EL (cell line): ENCODE measurements around the gene GPR151.

Experiments used
- DNase-seq: peaks from one replicate; pipeline ENCODE4 v3.0.0-alpha.2; 2016

Gene GPR151

DNA sequence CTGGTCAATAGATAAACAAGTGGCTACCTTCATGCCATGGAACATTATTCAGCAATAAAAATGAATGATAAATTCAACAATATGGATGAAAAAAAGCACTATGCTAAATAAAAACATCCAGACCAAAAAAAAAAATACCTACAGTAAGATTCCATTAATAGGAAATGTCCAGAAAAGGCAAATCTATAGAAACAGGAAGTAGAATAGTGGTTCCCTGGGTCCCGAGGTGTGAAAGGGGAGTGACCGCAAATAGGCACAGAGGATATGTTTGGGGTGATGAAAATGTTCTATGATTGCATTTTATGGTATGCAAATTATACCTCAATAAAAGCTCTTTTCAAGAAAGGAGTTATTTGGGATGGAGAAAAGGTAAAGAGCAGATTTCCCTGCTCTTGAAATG lies 3.6 kb upstream of the GPR151 start:
- DNase-seq = no peak

DNA sequence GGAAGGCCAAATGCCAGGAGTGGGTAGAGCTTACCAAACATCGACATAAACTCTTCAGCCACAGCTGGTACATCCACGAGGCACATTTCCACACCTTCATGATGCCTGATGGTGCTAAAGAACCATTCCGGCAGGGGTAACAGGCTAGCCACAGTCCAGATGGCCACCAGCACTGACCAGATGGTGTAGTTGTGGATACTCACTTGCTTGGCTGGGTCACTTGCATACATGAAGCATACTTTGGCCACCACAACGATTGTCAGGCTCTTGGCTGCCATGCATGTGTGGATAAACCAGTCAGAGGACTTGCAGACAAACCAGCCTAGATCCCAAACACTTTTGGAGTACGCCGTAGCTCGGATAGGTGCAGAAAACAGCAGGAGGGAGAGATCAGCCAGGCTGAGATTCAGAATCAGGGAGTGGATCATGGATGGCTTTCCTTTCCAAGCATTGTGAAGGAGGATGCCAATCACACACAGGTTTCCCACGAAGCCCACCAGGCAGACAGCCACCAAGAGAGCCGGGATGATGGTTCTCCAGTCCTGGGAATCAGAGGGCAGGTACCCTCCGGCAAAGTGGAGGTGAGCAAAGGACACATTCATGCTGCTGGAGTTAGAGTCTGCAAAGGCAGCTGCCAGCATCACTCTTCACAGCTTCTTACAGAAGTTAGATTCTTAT lies 378 bp downstream of the GPR151 start:
- no peak for DNase-seq

DNA sequence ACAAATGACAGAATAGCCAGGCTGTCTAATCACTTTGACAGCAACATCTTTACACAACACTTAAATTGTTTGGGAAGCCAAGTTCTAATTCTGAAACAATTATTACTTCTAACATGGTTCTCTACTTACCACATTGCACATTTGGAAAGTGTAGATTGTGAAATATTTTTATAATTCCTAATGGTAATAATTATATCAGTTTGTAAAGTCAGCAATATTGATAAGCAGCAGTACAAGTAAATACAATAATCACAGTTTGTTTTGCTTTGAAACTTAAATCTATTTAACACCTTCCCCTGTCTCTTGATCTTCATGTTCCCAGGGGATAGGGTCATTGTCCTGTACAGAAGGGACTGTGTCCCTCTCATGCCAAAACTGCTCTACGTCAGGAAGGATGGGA lies 1.4 kb downstream of the GPR151 start:
- no peak for DNase-seq

DNA sequence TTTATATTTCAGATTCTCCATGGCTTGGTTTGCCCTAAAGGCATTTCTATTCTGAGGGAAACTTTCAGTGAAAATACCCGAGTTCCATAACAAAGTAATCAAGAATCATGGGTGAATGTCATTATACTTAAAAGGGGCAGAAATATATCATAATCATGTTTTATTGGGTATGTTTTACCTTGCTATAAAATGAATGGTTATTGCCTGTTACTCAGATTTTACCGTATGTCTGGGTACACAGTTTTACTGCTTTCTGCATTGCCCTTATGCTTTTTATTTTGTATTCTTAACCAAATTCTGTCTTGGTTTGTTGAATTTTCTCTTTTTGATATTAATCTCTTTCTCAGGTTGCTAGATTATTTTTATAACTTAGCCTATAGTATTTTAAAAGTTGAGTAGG lies 2.5 kb downstream of the GPR151 start:
- DNase-seq = no peak

DNA sequence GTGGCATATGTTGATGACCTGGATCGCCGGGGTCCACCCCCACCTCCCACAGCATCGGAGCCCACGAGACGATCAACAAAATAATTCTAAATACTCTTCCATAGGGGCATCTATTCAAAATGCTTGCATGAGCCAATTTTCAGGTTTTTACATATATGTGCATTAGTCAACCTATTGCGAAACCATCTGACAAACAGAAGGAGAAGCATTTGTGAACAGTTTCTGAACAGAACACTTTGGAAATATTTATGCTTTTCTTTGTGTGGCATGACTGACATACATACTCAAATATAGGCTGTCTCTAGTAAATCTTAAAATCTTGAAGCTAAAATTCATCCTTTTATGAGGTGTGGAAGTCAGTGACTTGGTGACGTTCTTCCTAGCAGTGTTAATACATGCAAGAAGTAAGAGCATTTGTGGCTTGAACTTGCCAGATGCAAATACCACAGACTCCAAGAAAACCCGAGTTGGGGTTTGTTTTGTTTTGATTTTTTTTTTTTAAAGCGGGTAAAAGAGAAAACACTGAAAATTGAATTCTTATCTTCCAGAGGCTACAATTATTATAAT lies 5.3 kb downstream of the GPR151 start:
- DNase-seq = peak; percentile 33

DNA sequence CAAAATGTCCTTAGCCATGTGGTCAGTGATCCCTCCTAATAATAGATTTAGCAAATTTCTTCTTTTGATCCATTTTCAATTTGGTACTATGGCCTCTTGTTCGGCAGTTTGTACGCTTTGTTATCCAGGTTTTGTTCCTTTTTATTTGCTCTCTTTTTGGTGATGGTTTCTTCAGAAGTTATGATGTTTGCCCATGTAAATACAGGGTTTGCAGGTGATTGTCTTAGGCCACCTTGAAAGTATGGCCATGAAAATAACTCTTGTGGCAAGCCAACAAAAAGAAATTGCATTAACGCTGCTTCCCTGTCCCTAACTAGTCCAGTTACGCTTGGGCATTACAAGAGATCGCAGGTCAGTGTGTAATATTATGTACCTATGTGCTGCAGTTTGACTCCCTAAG lies 8.6 kb downstream of the GPR151 start:
- DNase-seq = no peak

DNA sequence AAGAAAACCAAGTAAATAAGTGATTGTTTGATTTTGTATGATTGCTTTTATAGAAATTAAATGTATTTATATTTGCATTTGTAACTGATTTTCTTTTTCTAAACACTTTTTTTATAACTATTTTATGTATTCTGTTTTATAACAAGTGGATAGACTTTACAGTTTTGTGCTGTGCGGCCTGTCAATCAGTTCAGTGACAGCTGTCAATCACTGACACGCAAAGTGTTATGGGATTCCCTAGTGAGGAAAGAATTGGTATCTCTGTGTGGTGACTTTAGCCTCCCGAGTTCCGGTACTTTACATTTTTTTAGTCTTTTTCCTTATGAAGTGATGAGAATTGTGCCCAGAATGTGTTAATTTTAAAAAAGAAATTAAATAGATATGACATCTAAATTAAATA lies 16.3 kb downstream of the GPR151 start:
- no peak for DNase-seq

DNA sequence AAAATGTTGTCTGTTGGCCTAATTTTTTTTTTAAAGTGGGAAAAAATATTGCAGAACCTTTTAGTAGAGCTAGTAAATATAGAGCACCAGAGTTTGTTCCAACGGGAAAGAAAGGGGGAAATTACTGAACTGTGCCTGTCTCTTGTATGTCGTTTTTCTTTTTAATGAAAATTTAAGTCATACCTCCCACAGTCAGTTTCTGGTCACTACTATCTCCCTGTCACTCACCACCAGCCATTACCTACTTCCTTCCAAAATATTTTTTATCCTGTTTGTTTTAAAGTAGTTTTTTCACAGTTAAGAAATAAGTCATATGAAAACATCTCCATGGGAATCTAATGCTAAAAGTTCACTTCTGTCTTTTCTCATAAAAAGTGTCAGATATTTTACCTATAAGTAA lies 21.3 kb downstream of the GPR151 start:
- DNase-seq = no peak

DNA sequence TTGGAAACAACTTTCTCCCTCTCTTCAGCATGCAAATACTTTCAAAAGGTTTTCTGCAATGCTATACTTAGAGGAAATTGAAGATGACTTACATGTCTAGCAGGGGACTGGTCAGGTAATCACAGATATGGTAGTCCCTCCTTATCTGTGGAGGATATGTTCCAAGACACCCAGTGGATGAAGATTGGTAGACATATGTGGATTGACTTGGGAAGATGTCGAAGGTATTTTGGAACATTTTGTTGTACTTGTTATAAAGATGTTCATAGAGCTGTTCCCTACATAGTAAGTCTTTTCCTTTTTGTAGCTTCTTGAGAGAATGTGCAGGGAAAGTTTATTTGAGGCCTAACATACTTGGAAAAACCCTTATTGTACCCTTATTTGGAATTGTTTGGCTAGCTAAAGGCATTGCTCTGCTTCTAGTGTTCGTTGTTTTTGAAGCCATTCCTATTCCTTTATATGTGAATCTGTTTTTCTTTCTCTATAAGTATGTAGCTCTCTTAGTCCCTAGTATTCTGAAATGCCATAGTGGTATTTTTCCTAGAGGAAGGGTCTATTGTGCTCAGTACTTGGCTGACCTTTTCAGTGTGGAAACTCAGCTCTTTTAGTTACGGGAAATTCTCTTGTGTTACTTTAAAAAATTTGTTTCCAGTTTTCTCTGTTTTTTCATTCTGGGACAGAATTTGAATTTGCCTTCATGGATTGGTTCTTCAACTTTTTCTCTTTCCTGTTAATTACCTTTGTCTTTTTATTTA lies 25.7 kb downstream of the GPR151 start:
- DNase-seq = no peak

DNA sequence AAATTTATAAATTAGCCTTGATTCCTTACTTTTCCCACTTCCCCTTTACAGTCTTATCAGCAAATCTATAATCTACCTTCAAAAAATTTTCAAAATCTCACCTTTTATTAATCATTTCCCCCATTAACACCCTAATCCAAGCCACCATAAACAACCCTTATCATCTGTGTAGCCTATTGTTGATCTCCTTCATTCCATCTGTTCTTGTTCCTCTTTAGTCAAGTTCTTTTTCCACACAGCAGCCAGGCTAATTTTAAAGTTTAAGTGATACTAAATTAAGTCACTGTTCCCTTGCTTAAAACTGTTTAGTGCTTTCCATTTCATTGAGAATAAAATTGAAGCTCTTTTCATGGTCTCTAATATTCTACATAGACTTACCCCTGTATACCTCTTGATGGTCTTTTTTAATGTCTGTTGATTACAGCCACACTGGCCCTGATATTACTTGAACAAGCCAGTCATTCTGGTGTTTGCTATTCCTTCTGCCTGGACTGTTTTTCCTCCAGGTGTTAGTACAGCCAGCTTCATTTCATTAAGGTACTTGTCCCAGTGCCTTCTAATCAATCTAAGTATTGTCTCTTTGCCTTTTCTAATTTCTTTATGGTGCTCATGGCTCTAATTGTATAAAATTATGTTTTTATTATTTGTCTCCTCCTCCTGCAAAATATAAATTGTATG lies 31.1 kb downstream of the GPR151 start:
- no peak for DNase-seq

DNA sequence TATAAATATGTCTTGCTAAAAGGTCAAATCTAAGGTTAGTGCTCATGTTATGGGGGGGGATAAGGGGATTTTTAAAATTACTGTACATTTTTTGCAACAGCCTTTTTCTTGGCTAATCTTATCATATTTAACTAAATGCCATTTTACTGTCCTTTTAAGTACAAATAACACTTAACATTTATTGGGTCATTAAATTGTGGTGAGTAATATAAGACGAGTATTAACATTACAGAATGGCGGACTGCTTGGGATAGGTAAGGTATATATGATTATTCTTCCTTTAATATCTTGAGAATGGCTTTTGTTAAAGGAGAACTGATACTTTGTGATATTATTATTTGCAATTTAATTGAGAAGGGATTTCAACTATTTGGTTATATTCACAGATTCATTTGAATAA lies 33.2 kb downstream of the GPR151 start:
- no peak for DNase-seq

DNA sequence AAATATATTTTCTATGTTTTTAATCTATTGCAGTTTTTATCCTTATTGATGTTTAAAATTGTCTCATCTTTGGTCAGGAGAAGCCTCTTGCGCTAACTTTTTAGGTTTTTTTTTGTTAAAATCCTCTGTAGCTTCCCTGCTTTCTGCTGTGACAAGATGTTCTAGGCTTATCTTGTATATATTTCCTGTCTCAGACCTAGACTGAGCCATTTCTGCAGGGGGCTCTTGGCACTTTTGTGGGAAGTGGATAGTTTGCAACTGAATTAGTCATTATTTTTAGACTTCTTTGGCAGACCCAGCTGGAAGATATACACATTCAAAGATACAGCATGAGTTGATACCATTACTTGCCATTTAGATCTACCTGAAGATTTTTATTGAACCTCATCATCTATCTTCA lies 40.1 kb downstream of the GPR151 start:
- no peak for DNase-seq

DNA sequence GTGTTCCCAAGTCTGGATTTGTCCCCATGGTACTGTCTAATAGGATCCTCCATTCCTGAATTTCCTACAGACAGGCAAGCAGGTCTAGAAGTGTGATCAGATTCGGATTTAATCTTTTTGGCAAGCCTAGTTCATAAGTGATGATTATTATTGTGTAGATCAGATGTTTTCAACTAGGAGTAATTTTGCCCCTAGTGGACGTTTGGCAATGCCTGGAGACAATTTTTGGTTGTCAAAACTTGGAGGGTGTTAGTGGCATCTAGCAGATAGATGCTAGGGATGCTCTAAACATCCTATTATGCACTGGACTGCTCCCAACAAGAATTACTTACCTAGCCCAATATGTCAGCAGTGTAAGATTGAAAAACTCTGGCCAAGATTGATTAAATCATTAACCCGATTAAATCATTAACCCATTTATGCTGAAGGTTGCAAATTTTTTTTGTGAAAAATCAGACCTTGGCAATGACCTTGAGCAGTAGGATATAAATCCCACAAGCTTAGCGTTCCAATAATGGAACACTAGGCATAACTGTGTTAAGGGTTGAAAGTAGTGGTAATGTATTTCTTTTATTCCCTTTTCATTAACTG lies 40.7 kb downstream of the GPR151 start:
- DNase-seq = no peak

DNA sequence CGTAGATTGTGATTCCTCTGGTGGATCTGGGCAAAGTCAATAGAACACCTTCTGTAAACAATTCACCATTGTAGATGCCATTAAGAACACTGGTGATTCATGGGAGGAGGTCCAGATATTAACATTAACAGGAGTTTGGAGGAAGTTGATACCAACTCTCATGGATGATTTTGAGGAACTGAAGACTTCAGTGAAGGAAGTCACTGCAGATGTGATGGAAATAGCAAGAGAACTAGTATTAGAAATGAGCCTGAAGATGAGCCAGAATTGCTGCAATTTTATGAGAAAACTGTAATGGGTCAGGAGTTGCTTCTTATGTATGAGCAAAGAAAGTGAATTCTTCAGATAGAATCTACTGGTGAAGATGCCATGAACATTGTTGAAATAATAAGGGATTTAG lies 41.9 kb downstream of the GPR151 start:
- no peak for DNase-seq

DNA sequence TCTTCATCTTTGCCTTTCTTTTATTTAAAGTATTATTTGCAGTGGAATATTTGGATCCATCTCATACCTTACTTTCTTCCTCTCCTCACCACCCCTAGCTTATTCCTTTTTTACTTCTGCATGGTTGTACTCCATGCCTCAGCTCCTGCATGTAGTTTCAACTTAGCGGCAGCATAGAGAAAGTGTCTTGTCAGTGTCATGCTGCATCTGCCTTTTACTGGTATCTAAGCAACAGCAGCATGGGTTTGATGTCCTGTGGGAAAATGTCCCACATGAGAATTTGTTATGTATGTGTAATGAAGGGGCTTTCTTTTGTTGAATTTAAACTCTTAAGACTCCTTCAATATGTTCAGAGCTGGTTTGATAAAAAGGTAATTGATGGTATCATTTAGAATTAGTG lies 48.2 kb downstream of the GPR151 start:
- no peak for DNase-seq

DNA sequence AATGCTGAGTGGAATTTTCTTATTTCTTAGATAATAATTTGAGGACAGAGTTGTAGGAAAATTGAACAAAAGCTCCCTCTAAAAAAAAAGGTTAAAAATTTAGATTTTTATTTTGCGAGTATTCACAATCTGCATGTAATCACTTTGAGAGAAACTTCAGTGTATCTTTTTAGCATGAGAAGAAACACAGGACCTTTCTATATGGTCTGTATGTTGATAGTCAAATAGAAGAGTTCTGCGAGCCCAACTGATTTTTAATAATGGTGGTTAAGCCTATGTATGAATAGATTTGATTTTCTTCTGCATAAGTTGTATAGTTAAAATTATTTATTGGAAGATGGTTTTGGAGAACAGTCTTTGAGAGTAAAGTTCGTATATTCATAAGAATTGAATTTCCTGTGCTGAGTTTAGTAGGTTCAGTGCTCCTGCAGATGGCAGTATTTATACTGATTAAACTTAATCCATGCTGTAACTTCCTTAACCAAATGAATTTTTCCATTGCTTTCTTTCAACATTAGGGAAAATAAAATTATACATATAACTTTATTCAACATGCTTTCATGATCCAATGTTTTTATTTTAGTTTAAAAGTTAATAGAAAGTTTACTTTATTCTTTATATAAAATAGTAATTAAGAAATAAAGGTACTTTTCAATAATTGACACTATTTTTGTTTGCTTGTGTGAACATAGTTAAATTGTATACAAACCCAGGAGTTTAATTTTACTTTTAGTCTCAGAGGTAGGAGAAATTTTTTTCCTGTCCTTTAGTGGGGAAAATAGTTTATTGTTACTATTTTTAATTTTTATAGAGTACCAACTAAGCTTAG lies 49.3 kb downstream of the GPR151 start:
- no peak for DNase-seq

DNA sequence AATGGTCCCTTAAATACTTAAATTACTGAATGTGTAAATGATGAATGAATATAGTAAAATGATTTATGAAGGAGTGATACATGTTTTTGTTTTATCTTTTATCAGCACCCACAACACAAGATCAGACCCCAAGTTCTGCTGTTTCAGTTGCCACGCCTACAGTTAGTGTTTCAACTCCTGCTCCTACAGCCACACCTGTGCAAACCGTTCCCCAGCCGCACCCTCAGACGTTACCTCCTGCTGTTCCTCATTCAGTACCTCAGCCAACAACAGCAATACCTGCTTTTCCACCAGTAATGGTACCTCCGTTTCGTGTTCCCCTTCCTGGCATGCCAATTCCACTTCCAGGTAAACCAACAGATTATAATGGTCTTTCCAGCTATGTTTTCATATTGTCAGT lies 52.5 kb downstream of the GPR151 start:
- no peak for DNase-seq
